GF-D8 (cell line): Measurements from ENCODE around the gene NOS1AP.
"Not testable (repeated sequence)": the region's sequence is repeated elsewhere in the genome, so short reads cannot be mapped to it uniquely, and the experiment has no call there.

Experiments used
- DNase-seq: peaks from one replicate; lab custom pipeline; 2025; lab: John Stamatoyannopoulos, UW

NOS1AP gene

DNA sequence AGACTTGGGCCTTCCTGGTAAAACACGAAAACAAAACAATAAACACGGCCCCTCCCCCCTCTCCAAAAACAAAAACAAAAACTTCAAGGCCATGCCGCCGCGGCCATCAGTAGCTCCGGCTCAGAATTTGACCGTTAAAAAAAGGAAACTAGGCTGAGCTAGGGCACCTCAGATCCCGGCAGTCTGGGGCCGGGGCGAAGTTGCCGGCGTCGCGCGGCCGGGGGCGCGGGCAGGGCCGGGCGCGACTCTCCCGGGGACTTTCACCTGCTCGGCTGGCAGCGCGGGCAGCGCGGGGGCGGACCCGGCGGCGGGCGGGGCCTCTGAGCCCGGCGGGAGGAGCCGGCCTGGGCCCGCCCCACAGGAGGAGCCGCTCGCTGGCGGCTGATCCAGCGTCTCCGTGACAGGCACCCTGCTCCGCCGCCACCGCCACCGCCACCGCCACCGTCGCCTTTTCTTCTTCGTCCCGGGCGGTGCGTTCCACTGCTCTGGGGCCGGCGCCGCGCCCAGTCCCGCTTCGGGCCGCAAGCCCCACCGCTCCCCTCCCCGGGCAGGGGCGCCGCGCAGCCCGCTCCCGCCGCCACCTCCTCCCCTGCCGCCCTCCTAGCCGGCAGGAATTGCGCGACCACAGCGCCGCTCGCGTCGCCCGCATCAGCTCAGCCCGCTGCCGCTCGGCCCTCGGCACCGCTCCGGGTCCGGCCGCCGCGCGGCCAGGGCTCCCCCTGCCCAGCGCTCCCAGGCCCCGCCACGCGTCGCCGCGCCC, at the start of gene NOS1AP:
Gene NOS1AP, plus strand, starts transcription at position 358 of the 760 bp plus-strand sequence. CDS start 487 bp downstream, outside the sequence.
- DNase-seq, result no peak

DNA sequence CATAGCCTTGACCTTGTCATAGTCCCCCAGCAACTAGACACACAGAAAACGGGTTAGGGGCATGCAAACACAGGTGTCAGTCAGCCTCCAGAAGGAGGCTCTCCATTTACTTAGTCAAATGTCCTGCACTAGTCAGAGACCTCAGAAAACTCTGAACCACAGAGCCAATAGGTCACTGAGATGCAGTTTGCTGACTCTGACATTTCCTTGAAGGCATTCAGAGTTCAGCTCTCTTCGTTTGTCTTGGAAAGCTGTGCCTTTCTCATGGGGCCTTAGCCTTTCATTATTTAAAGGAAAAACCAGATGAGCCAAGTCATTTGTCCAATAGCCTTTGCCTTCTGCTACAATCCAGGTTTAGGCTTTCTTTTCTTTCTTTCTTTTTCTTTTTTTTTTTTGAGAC, 49.3 kb upstream of the NOS1AP start:
- DNase-seq, result no peak

DNA sequence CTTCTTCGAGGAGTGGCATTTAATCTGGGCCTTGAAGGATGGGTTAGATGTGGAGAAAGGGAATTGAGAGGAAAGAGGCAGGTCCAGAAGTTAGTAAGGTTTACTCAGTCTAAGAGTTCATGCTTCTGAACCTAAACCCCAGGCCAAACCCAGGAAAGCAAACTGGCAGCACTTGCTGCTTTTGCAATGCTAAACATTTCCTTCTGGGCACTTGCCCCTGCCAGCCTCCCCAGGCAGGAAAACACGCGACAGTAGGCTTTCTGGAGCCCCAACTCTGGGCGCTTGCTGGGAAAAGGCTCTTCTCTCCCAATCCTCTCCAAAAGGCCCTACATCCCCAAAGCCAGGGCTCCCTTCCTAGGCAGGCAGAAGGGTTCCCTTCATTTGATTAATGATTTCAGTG, 48.4 kb upstream of the NOS1AP start:
- no peak for DNase-seq

DNA sequence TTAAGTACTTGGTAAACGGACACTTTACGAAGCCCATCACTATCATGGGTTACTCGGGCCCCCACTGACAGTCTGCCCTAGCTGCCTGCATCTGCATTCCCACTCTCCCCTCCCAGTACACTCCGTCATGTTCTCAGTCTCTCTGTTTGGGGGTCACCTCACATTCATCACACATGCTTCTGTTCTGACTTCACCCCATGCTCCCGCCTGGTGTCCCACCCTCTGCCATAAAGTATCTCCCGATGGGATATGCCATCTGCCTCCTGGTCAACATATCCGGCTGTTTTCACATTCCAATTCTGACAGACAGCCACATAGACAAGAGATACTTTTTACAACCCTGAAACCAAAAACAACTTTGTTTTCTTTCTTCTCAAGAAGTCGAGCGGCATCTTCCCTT, 46.9 kb upstream of the NOS1AP start:
- no peak for DNase-seq

DNA sequence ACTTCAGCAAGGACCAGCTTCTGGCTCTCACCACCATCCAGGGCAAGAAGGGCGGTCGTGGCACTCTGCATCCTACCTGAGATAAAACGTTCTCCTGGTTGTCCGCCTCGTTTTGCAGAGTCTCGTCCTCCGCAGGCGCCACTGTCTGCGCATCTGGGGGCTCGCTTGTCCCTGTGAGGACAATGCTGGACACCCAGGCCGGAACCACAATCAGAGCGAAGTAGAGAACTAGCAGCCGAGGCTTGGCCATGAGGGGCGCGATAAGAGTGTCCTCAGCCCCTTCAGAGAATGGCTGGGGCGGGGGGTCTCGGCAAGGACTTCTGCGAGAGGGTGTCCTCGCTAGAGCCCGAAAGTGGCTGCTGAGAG, 46.3 kb upstream of the NOS1AP start:
- no peak for DNase-seq

DNA sequence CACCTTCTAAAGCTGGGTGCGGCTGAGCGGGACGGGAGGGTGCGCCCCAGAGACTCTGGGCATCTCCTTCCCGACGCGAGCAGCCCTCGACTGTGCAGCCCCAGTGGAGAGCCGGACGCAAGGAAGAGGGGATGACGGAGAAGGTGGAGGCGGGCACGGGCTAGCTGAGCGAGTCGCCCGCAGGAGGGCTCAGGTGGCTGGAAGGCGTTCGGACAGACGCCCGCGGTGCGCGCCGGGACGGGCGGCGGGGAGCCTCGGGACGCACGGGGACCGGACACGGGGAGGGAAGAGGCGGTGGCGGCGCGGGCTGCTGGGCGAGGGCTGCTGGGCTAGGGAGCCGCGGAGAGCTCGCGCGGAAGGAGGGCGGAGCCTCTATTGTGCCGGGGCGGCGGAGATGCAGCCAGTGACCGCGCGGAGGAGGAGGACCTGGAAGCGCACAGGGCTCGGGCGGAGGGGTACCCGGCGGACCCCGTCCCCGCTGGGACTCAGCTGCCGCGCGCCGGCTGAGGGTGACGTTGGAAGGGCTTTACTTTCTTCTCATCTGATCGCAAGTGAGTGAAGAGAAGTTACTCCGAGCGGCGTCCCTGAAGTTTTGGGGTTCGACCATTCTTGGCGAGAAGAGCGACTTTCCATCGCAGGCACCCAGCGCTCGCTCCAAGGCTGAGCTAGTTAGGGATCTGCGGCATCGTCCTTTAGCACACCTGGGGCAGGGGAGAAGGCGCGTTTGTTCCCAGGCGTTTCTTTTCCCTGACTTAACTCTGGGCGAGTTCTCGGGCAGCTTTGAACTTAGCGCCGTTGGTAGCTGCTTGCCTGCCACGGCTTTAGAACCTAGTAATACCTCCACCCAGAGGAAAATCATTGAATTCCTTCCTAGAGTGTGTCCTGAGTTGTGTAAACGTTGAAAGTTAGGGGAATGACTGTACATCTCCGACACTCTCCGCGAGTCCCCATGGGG, 45.7 kb upstream of the NOS1AP start, which contains the start of gene OLFML2B:
Gene OLFML2B, minus strand, starts transcription at position 323 of the 955 bp plus-strand sequence. CDS start 439 bp downstream, outside the sequence.
- DNase-seq, result no peak

DNA sequence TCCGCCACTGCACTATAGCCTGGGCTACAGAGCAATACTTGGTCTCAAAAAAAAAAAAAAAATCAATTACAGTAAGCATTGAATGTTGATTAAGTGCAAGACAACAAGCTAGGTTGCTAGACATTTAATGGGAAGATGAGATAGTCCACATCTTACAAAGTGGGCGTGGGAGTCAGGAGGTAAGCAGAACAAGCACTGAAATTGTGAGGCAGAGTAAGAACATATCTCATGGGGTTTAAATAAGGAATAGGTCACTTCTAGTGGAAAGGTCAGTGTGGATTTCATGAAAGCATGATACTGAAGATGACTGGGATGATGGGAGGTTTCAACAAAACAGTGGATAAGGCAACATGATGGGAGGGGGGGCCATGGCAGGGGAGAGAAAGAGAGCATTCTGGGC, 44.0 kb upstream of the NOS1AP start:
- no peak for DNase-seq

DNA sequence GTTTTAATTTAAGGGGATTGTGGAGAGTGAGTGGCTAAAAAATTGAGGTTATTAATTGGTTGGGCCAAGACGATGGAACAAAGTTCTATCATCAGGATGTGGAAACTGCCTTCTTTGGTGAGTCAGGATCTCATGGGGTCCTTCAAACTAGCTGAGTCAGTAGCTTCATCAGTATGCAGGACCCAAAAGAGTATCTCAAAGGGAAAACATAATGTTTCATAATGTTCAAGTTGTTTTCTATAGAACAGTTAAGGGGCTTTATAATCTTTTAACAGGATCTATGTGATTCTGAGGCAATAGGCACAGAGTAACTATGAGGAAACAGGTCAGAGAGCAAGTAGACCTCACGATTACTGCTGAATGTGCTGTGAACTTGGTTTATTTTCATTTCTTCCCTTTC, 42.6 kb upstream of the NOS1AP start:
- DNase-seq, result no peak

DNA sequence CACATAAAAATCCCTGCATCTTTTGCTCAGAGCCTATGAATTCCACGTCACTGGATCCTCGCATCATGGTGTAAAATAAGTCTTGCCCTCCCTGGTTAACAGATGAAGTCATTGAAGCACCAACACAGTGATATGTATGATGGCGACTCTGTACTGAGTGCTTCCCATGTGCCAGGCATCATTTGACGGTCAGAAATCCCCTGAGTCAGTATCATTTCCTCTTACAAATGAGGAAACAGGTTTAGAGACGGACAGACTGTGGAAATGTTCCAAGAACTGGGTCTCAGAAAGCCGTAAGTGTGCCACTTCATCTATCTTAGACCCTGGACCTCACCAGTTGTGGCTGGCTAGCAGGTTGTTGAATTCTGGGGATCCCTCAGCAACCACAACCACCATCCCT, 40.8 kb upstream of the NOS1AP start:
- no peak for DNase-seq

DNA sequence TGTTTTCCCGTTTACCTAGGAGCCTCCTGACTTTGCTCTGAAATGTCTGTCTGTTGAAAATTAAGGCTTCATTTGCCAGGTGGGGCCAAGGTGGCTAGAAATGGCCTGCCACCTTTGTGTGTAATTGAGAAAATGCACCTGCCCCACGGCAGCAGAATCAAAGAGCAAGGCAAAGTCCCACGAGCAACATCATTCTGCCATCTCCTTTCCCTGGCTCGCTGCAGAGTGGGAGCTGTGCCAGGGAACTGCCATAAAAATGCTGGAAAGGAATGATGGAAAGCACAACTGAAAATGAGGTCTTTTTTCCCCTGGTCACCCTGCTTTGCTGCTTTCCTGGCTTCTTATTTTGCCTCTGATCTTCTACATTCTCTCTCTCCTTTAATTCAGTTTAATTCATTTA, 40.3 kb upstream of the NOS1AP start:
- DNase-seq, result no peak

DNA sequence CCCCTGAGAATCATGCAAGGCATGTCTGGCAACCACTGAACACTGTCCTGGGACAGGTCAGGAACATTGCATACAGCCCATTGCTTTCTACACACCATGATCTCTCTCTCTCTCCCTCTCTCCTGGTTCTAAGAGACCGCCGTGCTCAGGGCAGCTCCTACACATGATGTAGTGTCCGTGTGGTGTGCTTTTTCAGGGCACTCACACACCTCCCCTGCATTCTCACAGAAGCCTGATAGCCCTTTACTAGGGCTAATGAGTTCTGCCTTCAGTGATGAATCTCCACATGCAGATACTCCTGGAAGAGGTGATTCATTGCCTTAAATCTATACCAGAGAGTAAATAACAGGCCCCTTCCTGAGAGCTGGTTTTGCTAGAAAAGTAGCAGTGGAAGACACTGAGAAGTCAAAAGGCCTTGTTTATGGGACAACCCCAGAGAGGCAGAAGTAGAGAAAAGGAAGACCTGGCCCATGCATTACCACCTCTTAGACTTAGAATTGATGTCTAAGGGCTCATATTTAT, 38.7 kb upstream of the NOS1AP start:
- no peak for DNase-seq

DNA sequence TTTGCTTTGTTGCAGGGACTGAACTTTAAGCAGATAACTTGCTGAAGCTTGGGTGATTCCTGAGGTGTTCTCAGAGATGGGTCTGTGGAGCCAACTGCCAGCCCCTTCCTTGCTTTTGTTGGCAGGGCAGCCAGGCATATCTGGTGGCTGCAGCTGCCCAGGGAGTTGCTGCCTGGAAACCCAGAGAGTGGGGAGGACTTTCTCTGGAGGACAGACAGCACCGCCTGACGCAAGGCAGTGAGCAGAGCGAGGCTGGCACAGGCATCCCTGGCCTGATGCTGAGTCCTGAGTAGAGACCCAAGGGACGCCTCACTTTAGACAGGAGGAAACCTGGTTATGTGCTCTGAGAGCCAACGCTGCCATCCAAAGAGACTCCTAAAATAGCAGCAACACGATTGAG, 36.1 kb upstream of the NOS1AP start:
- no peak for DNase-seq

DNA sequence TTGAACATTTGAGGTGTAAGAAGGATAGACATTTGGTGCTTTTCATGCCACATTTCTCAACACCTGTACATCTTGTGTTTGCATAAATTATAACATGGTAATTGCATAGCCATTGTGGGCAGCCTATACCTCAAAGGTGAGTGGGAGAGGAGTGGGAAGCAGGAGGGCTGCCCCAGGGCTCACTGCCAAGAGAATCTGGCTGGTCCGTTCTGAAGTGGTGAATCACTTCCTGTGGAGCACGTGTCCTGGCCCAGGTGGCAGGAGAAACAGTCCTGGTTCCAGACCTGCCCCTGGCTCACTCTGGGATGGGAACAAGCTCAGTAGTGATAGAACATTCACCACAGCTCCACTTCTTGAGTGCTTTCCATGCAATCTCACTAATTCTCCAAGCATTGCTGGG, 34.2 kb upstream of the NOS1AP start:
- DNase-seq, result no peak

DNA sequence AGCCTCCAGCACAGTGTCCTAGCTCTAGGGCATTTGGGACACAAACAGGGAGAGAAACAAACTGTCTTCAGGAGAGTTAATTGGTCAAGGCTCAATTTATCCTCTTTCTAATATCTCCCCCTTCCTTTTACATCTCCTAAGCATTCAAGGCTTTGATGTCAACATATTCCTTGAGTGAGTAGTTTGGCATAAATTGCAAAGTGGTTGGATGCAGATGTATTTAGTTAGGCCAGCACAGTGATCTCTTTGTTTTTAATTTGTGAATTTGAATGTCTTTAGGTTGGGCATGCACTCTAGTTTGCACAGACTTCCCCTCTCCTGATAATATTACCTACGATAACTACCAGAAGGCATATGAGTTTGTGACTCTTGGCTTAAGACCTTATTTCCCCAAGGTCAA, 33.3 kb upstream of the NOS1AP start:
- no peak for DNase-seq

DNA sequence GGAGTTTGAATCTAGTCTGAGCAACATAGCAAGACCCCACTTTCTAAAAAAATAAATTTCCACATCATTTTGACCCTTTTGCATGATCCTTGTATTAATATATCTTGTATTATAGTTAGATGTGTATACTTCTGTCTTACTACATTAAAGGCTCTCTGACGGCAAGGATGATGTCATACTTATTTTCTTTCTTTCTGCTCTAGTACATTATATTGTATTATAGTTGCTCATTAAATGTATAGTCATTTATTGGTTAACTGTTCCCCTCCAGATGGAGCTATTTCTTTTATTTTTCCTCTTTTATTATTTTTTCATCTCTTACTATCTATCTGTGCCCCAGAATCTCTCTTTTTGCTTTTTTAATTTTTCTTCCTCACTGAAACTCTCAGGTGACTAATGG, 30.9 kb upstream of the NOS1AP start:
- no peak for DNase-seq

DNA sequence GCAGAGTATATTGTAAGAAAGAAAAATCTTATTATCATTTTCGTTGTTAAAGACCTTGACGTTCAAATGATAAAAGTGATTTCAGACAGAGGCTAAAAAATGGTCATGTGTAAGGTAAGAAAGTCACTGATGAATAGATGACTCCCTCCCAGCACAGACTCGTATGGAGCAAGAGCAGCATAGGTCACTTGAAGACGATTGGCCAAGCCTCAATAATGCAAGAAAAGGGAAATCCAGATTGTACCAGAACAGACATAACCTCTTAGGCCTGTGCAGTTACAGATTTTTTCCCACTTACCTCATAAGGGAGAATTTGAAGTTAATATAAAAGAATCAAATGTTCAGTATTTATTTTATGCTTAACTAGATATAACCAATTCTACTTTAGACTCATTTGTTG, 29.5 kb upstream of the NOS1AP start:
- no peak for DNase-seq

DNA sequence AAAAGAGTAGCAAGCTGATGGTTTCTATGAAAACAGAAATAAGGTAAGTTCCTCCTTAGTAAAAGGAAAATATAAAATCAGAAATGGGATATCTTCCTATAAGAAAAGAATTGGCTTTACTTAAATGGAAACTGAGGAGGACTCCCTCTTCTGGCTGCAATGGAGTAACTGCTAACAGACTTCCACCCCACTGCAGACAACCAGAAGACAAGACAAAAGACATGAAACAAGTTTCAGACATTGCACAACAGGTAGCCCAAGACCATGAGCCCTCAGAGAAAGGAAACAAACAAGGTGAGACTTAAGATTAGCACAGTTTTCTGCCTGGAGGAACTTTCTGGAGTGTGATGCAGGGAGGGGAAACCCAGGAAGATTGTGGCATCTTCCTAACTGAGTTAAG, 28.8 kb upstream of the NOS1AP start:
- no peak for DNase-seq

DNA sequence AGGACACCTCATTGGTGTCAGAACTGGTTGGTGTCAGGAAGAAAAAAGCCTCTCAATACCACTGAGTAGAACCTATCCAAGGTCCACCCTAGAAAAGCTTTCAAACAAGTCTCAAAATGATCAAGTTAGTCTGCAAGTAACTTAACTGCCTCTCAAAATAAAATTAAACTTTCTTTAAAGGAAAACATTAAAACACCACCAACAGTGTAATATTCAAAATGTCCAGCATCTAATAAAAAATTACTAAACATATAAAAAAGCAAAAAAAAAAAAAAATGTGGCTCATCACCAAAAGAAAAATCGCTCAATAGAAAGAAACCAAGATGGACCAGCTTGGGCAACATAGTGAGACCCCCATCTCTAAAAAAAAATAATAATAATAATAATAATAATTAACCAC, 27.1 kb upstream of the NOS1AP start:
- DNase-seq, result no peak

DNA sequence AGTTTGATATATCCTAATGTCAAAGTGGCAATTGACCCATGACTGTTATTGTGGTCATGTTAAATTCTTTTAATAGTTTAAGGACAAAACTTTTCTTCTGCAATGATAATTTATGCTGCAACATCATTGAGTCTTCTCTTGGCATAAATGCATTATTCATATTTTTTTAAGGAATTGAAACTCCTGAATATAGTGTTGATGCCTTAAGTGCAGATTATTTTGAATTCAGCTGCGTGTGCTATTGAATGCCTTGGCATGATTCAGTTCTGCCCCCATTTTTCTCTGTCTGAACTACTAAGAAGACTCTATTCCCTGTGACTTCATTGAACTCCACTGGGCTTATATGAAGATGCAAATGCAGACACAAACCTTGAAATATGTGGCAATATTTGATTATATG, 22.6 kb upstream of the NOS1AP start:
- DNase-seq, result no peak

DNA sequence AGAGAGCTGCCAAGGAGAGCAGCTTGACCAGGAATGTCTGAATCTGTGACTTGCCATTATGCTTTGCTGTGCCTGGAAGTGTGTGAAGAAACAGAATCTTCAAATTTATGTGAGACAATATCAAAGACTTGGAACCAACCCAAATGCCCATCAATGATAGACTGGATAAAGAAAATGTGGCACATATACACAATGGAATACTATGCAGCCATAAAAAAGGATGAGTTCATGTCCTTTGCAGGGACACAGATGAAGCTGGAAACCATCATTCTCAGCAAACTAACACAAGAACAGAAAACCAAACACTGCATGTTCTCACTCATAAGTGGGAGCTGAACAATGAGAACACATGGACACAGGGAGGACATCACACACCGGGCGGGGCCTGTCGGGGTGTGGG, 15.5 kb upstream of the NOS1AP start:
- not testable (repeated sequence) for DNase-seq

DNA sequence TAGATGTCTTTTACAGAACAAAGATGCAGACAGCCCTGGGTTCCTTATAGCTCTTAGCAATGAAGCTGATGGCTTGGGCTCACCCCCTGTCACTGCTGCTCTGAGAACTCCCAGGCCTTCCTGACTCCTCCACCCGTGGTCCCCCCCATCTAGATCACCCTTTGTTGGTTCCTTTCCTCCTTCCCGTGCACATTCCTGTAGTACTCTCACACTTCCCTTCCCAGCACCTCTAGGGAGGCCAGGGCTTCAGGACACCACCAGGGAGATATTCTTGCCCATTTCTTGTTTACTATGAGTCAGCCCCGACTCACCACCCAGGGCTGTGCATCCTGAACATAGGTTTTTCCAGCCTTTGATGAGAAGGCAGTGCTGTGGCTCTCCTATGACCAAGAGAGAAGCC, 14.4 kb upstream of the NOS1AP start:
- DNase-seq, result no peak

DNA sequence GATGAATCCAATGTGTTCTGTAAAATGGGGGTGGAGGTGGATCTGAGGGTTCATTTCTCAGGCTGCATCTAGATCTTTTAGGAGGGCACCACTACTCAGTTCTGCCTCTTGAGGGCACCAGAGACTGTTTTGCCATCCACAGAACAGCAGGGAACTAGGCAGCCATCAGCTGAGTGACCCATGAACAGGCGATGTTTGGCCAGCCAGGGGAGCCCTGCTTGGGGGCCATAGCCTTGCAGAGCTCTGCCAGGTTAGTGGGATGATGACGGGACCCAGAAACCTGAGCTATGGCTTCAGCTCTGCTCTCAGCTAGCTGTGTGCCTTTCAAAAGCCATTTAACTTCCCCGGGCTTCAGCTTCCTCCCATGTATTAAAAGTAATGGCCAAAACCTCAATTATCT, 13.4 kb upstream of the NOS1AP start:
- peak; percentile 14 for DNase-seq

DNA sequence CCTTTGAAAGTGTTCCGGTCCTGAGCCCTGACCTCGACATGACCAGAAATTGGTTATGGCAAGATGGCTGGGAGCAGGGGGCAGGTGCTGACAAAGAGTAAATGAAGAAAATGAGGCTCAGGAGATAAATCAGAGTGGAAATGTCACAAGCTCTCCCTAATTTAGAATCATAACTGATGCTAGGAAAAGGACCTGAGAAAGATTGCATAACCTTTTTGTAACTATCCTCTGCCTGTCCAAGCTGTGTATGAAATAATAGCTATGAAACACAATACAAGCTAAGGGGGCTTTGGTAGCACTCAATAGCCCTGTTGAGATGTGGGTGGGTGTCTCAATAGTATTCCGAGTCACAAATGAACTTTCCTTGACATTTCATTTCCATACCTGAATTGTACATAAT, 12.9 kb upstream of the NOS1AP start:
- no peak for DNase-seq
